MV-4-11 (cell line): ENCODE data around the gene VSTM4.

Experiments
- DNase-seq: peaks from one replicate; lab custom pipeline; 2025; lab: John Stamatoyannopoulos, UW

VSTM4 gene

DNA sequence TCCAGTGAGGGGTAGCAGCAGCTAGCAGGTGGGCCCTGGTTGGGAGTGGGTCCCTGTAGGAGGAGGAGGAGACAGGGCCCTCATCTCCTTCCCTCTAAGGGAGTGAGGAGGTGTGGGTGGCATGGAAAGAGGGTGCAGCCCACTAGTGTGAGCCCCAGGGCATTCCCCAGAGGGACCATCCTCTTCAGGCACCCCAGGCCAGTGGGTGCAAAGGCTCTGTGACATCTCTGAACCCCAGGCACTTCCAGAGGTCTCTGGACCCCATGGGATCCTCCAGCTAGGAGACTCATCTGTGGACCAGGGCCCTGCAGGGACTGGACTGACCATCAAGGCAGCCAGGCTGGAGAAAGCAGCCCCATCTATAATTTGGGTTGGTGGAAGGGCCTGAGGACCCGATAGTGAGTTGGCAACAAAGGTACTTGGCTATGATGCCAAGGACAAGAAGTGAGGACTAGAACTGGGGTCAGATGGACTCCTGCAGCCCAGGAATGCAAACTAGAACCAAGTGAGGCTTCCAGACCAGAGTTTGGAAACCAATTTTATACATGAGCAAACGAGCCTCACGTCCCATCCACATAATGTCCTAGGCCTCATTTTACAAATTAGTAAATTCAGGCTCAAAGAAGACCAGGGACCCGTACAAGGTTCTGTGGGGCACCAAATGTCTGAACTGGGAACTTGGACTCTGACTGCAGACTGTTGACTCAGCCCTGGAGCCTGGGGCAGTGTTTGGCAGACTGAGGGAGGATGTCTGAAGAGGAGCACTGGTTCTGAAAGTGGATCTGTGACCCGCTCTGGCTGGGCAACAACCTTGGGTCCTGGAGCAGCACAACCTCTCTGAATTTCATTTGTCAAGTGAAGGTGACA, 1.4 kb upstream of the VSTM4 start:
- DNase-seq = no peak

DNA sequence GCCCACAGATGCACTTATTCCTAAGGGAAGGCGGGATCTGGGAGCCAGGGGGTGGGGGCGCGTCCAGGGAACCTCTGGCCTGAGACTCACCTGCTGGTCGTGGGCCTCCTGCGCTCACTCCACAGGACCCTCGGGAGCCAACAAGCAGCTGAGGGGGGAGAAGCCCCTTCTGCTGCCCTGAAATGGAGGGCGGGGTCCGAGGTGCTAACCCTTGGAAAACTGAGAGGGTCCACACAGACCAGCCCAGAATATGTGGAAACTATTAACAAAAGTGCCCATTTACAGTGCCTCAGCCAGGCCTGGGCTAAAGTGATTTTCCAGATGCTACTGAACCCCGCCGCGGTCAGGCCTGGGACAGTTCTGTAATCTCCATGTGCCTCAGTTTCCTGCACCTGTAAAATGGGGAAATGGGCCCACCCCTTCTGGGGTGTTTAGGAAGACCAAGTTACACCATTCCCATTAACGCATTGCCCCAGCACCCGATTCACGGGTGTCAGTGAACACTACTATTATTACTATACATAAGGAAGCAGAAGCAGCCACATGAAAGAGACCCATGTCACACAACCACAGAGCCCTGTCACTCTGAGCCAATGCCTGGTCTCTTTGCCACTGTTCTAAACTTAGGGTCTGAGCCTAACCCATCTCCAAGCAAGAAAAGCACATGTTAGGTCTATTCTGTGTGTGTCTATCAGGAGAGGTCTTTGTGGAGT, 630 bp upstream of the VSTM4 start:
- DNase-seq = peak; percentile 42

DNA sequence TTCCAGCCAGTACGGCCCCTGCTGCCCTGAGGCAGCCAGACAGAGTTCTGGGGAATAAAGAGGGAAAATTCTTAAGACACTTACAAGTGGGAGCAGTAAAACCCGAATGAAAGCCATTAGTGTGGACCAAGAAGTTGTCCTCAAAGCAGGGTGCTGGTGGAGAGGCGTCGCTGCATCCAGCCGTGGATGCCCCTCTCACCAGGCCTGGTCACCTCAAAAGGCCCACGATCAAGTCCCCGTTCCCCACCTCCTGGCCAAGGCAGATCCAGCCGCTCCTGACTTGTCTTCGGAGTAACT, 656 bp downstream of the VSTM4 start:
- no peak for DNase-seq

DNA sequence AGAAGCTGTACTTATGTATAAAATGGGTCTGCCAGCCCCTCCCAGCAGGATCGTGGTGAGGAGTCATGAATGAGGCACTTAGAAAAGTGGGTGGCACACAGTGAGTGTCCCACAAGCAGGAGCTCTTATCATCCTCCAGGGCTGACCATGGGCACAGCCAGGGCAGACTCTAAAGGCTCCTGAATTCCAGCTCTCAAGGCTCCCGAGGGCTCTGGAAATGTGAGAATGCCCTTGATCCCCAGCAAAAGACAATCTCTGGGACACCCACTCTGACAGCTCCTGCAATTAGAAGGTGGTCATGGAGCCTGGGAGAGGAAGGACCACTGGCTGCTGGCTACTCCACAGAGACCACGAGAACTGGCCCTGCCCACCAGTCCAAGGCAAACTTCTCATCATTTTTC, 1.6 kb downstream of the VSTM4 start:
- no peak for DNase-seq

DNA sequence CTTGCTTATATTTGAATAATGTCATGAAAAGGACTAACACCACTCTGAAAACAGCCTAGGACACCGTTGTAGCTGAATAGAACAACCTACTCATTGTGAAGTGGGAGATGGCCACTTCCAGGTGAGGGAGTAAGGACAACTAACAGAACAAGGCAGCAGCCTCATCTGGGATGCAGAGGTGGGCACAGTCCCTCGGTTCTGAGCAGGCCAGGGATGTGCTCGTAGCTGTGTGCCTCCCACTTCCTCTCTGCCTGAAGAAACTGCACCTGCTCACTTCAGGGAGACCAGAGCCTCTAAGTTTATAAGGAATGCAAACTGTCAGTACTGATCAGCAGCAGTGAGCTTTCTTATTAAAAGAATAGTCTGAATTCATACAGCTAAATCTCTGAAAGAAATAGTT, 2.5 kb downstream of the VSTM4 start:
- DNase-seq = no peak

DNA sequence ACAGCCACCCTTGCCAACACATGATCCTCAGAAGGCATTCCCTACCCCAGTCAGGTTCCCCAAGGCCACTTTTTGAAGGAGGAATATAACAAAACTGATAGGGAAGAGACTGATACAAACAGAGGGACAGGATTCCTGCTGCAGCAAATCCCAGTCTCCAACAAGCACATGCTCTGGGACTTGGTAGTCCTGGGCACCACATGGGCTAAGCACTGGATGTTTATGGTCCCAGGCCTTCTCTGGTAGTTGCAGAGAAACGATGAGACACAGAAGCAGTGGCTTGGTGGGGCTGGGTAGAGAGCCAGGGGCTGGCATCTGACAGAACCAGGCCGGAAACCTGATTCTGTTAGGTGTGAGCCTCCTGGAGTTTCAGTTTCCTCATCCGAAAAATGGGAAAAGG, 3.2 kb downstream of the VSTM4 start:
- no peak for DNase-seq

DNA sequence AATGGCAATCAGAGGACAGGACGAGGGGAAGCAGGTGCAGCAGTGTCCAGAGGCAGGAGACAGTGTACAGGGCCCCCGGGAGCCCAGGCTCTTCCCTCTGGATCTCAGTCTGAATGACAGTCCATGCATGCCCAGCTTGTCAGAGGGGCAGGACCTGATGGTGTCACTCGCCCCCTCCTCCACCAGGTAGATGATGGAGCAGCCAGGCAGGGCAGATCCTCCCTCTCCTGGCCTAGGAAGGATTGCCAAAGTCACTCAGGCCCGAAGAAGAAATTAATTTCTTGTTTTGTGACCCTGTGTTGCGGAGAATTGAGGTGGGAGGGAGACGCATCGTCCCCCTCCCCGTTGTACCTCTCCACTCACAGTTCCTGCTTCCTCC, 4.0 kb downstream of the VSTM4 start:
- no peak for DNase-seq

DNA sequence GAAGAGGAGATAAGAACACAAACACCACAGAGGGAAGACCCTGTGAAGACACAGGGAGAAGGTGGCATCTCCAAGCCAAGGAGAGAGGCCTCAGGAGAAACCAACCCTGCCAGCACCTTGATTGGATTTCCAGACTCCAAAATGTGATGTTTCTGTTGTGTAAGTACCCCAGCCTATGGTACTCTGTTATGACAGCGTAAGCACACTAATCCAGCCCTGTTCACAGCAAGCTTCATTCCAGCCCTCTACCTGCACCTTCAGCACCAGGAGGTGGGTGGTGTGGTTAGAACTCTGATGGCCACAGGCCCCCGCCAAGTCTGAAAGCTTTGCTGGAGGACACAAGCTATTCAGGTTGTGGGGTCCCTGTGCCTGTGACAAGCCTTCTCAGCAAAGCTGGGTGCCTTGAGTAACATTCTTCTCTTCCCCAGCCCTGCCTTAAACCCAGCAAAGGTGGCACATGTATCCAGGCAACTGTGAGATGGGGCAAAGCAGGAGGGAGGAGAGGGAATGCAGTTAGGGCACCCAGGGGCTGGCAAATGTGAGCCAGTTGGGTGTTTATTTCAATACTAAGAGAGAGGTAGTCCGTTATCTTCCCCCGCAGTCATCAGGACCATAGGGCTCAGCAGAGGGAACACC, 4.5 kb downstream of the VSTM4 start:
- no peak for DNase-seq

DNA sequence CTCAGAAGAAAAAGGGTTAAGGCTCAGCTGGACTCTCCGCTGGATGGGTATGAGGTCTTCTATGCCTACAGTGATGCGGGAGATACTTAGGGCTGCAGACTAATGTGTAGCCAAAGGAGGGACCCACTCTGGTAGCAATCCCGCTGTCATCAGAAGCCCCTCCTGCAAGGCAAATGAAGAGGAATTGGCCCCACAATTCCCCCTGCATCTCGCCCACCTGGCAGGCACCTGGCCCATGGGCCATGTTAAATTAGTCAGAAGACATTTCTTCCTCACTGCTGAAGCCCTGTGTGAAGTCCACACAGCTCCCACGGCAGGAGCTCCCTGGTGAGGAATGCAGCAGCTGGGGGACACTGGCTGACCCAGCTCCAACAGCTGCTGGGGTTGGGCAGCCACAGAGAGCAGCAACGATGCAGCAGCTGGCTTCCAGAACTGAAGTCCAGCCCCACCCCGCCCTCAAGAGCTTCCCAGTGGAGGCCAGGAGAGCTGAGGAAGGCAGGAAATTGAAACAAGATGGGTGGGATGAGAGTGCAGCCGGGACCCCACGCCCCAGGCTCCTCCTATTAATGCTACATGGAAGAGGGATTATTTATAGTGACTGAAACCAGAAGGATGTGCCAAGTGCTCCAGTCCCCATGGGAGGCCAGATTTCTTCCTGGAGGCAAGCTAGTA, 5.5 kb downstream of the VSTM4 start:
- no peak for DNase-seq

DNA sequence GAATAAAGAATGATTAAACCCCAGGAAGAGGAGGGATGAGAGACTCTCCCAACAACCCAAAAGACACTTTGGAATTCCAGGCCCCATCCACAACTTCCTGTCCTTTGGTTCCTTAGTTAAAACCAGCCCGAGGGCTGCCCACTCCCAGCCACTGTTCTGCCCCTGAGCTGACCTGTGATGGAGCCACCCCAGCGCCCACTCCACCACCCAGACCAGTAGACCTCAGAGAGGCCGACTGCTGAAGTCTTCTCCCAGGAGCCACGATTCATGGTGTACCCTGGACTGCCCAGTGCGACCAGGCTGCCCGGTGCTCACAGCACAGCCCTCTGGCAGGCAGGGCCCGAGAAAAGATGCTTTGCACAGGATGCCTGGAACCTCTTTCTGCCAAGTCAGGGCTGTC, 6.7 kb downstream of the VSTM4 start:
- DNase-seq = no peak

DNA sequence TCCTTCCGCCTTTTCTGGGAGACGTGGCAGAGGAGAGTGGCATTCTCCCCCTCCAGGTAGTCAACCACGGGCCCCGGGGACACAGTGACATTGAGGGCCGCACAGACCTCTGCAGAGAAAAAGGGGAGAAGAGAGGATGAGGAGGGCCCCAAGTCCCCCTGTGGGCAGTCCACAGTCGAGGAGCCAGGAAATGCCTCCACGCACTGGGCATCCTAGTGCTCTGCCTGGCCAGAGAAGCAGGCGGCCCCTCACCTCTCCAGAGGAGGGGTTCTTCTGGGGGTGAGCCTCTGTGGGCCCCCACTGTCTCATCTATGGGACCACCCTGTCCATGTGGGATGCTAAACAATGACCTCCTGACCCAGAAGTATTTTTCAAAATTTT, 7.4 kb downstream of the VSTM4 start:
- DNase-seq = no peak

DNA sequence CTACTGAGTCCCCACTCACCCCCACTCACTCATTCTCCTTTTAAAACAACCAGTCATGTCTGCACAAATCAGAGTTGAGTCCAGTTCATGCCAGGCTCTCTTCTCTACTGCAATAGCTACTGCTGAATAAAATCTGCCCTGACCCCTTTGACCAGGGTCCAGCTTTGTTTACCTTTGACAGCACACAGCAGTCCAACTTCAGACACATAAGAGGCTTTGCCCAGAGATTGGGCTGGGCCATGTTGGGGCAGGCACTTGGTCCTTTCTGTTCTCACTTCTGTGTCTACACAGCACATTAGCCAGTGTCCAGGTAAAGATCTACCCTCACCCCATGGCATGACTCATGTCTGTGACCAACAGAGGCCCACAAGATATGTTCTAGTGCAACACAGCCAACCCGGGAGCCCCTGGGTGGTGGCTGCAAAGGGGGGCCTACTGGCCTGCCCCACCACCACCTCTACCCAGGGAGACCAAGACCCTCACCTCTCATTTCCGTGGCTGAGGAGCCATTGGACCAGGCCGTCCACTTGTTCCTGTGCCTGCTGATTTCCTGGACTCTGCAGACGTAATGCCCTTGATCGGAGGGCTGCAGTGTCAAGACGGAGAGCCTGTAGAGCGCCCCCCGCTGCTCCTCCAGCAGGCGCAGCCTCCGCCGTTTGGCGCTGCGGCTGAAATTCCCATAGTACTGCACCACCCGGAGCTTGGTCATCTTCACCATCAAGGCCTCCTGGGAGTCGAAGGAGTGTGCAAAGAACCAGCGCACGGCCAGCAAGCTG, 8.0 kb downstream of the VSTM4 start:
- DNase-seq = no peak

DNA sequence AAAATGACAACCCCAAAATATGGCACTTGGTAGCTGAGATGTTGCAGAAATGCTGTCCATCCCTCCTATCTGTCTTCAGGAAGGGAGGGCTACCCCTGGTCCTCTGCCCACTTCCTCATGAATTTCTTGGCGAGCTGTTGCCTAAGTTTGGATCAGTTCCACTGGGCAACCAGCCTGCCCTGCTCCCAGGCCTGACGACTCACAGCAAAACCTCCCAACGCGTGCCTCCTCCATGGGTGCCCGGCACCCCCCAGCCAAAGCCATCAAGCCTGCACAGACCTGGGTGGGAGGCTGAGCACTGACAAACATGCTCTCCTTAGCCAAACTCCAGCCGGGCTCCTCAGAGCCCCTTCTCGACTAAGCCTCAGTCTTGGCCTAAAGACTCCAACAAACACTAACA, 8.9 kb downstream of the VSTM4 start:
- peak; percentile 48 for DNase-seq

DNA sequence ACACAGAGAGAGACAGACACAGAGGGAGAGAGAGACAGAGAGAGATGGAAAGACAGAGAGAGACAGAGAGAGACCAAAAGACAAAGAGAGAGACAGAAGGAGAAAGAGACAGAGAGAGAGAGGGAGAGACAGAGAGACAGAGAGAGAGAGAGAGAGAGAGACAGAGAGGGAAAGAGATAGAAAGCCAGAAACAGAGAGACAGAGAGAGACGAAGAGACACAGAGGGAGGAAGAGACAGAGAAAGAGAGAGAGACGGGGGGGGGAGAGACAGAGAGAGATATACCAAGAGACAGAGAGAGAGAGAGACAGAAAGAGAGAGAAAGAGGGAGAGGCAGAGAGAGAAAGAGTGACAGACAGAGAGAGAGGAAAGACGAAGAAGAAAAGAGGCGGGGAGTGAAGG, 10.2 kb downstream of the VSTM4 start:
- no peak for DNase-seq

DNA sequence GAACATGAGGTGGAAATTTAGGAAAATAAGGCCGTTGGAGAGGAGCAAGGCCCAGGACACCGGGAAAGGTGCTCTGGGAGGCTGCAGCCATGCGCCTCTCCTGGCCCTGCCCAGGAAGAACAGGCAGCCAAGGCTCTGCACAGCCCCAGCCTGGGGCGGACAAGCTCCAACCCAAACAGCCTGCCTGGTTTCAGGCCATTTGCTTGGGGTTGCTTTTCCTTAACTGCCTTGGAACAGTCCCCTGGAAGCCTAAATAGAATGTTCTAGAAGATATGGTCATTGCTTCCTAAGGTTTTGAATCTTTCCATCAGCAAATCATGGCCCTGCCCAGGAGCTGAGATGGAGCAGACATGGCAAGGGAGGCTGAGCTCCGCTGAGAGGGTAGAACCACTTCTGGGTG, 11.0 kb downstream of the VSTM4 start:
- DNase-seq = no peak

DNA sequence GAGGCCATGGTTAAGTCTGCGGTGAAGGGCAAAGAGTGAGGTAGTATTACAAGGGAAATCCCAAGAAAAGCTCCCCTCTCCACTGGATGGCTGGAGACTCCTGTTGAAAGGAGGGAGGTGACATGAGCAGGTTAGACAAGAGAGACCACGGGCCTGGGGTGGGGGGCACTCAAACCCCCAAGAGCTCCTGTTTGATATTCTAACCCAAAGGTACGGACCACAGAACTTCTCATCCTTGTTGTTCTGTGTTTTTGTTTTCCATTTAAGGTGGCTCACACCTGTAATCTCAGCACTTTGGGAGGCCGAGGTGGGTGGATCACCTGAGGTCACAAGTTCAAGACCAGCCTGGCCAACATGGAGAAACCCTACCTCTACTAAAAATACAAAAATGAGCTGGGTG, 11.6 kb downstream of the VSTM4 start:
- DNase-seq = no peak

DNA sequence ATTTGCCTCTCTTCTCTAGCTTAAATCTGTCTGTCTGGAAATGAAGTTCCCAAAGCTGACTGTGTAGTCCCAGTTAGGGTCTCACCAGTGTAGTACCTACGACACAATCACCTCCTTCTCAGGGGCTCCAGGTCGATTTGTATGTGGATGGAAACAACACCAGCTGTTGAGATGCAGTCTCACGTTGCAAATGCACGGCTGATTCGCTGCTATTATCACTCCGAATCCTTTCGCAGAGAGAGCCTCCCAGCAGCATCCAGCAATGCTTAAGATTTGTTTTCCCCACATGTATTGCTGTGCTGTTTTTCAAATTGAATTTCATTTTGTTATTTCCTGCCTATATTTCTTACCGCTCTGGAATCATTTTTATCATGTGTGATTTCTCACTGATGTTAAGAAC, 16.3 kb downstream of the VSTM4 start:
- no peak for DNase-seq

DNA sequence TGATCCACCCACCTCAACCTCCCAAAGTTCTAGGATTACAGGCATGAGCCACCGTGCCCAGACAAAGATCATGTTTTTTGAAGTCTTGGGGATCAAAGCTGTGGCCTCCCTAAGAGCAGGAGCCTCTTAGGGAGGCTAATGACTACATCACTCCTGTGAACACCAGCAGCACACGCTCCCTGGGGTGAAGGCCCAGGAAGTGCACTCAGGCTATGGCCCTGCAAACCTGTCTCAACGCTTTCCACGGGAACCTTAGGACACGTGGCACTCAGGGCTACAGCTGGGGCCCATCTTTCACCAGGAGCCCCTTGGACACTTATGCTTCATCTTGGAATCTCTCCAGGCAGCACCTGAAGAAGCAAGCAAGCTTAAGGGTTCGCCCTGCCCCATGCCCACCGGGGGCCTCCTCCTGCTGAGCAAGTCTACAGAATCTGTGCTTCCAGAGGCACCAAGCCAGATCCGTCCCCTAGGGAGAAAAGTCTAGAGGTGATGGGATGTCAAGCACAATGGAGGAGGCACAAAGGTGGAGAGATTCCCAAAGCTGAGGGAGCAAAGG, 18.4 kb downstream of the VSTM4 start:
- no peak for DNase-seq

DNA sequence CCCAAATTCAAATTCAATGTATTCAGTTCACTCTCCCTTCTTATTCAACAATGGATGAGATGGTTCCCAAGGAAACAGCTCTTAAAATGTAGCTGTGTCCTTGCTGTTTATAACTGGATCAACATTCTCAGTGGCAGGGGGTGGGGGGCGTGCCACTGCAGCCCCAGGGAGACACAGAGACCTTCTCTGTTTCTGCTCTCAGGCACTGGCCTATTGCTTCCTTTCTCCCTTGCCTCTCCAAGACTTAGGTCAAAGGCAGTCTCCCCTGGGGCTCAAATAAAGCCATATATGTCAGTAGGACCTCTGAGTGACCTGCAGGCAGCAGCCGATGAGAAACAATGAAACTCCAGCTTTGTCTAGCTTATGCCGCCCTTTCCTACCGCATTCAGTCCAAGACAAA, 20.7 kb downstream of the VSTM4 start:
- DNase-seq = no peak

DNA sequence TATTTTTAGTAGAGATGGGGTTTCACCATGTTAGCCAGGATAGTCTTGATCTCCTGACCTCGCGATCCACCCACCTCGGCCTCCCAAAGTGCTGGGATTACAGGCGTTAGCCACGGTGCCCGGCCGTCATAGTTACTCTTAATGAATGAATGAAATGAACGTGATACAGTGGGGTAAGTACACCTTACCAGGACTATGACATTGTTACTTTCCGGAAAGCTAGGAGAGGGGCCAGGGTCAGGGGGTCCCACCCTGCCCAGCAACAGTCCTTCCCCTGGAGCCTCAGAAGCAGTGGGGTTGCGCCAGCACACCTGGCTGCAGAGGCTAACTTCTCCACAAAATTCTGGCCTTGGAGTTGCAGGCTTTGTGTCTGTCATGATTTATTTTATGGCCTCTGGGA, 21.4 kb downstream of the VSTM4 start:
- no peak for DNase-seq

DNA sequence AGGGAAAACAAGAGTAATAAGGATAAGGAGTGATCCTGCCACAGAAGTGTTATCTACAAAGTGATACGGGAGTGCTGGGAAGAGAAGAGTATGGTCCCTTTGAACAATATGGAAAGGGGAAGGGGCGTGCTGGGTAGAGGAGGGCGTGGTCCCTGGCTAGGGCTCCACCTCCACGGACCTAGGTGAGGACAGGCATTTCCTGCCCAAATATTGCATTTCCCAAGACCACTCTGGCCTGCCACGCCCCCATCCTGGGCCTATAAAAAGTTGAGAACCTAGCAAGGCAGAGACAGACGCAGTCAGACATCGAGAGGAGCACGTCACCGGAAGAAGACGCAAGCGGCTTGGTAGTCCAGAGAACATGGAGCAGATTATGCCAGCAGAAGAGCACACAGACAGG, 22.8 kb downstream of the VSTM4 start:
- no peak for DNase-seq
